Chondrocyte (in vitro differentiated cells): ENCODE measurements around the gene PLEKHG3. TPM values are rescaled to one million over a fixed set of nuclear protein-coding genes. Genes with fewer than 3 reads are reported as not detected.

ENCODE experiments used
- DNase-seq: peaks from one replicate; pipeline ENCODE4 v3.0.0; 2021; ENCODE audit warnings: mixed read lengths, low spot score
- H3K27ac Mint-ChIP-seq: one replicate; pipeline ENCODE4 v1.8.0; 2021; ENCODE audit warnings: mild to moderate bottlenecking, moderate library complexity, mixed read lengths; ENCODE audit not compliant: unreplicated experiment
- H3K27me3 Mint-ChIP-seq: 2 replicates; pipeline ENCODE4 v1.8.0; 2021; ENCODE audit warnings: low read depth, mixed read lengths
- H3K36me3 Mint-ChIP-seq: 2 replicates; pipeline ENCODE4 v1.8.0; 2021; ENCODE audit warnings: low read depth, mixed read lengths
- H3K4me1 Mint-ChIP-seq: 2 replicates; pipeline ENCODE4 v1.8.0; 2021; ENCODE audit warnings: low read depth, mild to moderate bottlenecking, mixed read lengths
- H3K4me3 Mint-ChIP-seq: one replicate; pipeline ENCODE4 v1.8.0; 2021; ENCODE audit warnings: mild to moderate bottlenecking, moderate library complexity, mixed read lengths; ENCODE audit not compliant: unreplicated experiment
- H3K9me3 Mint-ChIP-seq: 2 replicates; pipeline ENCODE4 v1.8.0; 2021; ENCODE audit warnings: low read depth, mixed read lengths
- CTCF ChIP-seq: fragments of 200-600 bp; sonication (generic); IDR thresholded peaks from 2 replicates; pipeline ENCODE4 v1.5.0; 2021; ENCODE audit warnings: antibody characterized with exemption, mild to moderate bottlenecking, moderate library complexity
- total RNA-seq: library from RNA; stranded (reverse); gene quantifications from 3 replicates; pipeline ENCODE4 v1.2.1, GENCODE V29; 2021

The PLEKHG3 gene
- total RNA-seq, 1 donor from 2014 or later, result 131 TPM

- Mint-ChIP-seq H3K9me3 (no peaks in the 10 kb centered on the region), H3K4me3 (no peak overlapping the region), H3K4me1 (peaks cover 40% of the 10 kb centered on the region), H3K27me3 (no peaks in the 10 kb centered on the region), H3K36me3 (peaks cover 1% of the 10 kb centered on the region), H3K27ac (no peak overlapping the region)
- TF ChIP-seq CTCF, result no peak
- no peak for DNase-seq
Observed at GRCh38 chr14:64753999-64754398, 49.8 kb downstream of the PLEKHG3 start.

- Mint-ChIP-seq H3K9me3 (no peaks in the 10 kb centered on the region), H3K27ac (no peak overlapping the region), H3K4me3 (no peak overlapping the region), H3K27me3 (no peaks in the 10 kb centered on the region), H3K36me3 (peaks cover 1% of the 10 kb centered on the region), H3K4me1 (peaks cover 47% of the 10 kb centered on the region)
- no peak for DNase-seq
- TF ChIP-seq CTCF, result no peak
Observed at GRCh38 chr14:64754685-64755084, 50.5 kb downstream of the PLEKHG3 start.

- Mint-ChIP-seq H3K9me3 (no peaks in the 10 kb centered on the region), H3K27me3 (no peaks in the 10 kb centered on the region), H3K4me1 (peaks cover 58% of the 10 kb centered on the region), H3K4me3 (no peak overlapping the region), H3K27ac (peak overlapping the region; percentile 94), H3K36me3 (no peaks in the 10 kb centered on the region)
- TF ChIP-seq CTCF, result no peak
- no peak for DNase-seq
Observed at GRCh38 chr14:64755781-64756221, 51.6 kb downstream of the PLEKHG3 start.

- no peaks in the 10 kb centered on the region for H3K27me3 Mint-ChIP-seq
- no peaks in the 10 kb centered on the region for H3K36me3 Mint-ChIP-seq
- peak overlapping the region; percentile 94 for H3K27ac Mint-ChIP-seq
- peak; percentile 48 for DNase-seq
- no peaks in the 10 kb centered on the region for H3K9me3 Mint-ChIP-seq
- H3K4me1 Mint-ChIP-seq, result peaks cover 67% of the 10 kb centered on the region
- no peak for TF ChIP-seq CTCF
- no peak overlapping the region for H3K4me3 Mint-ChIP-seq
Observed at GRCh38 chr14:64756712-64757111, 52.5 kb downstream of the PLEKHG3 start.

GRCh38 chr14:64757601-64758000 lies 53.4 kb downstream of the PLEKHG3 start:
- no peaks in the 10 kb centered on the region for H3K36me3 Mint-ChIP-seq
- H3K9me3 Mint-ChIP-seq, result no peaks in the 10 kb centered on the region
- TF ChIP-seq CTCF, result no peak
- no peaks in the 10 kb centered on the region for H3K27me3 Mint-ChIP-seq
- DNase-seq, result peak; percentile 43
- no peak overlapping the region for H3K4me3 Mint-ChIP-seq
- H3K27ac Mint-ChIP-seq, result peak overlapping the region; percentile 94
- peaks cover 76% of the 10 kb centered on the region for H3K4me1 Mint-ChIP-seq
